ENCODE measurements around the gene COL4A2.

COL4A2 gene

DNA sequence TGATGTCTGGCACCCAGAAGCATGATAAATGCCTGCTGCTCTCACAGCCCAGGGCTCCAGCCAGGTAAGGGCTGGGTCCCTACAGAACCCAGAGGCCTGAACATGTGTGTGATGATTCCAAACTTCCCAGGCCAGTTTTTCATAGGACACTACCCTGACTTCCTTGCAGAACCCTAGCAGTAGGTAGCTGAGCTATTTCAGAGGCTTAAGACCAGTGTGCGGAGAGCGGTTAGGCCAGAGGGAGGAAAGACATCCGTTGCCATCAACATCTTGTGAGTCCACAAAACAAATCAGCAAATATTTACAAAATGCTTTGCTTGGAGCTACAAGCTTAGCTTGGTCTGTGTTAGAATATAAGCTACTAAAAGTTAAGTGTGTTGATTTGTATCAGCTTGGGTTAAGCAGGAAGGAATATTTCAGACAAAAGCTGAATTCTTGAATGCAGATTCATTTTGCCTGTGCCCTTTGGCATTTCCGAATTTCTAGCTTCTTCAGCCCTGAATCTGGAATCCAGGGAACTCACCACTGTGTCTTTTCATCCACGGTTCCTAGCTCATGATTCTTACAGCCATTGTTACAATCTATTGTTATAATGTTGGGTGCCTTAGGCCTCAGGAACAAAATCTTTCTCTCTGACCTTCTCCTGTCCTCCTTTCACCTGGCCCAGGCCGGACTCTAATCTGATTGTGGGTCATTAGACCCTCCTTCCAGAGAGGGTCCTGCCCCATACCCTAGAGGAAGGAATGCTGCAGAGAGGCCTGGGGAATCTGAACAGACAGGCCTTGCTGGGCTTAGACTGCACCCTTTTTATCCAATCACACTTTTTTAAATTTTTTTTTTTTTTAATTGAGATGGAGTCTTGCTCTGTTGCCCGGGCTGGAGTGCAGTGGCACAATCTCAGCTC, 242.1 kb downstream of the COL4A2 start:
- Histone ChIP-seq H3K9ac (ENCODE audit: low read length) (no peak overlapping the region), H3K4me1 (ENCODE audit: low read length) (no peaks in the 10 kb centered on the region), H3K4me3 (ENCODE audit: low read length) (no peak overlapping the region), H2AFZ (ENCODE audit: low read length) (no peak overlapping the region), H3F3A (ENCODE audit: insufficient read depth, low read length) (no peaks in the 10 kb centered on the region), H4K20me1 (ENCODE audit: insufficient read depth, low read length) (no peaks in the 10 kb centered on the region), H3K27ac (ENCODE audit: low read length) (no peak overlapping the region), H3K36me3 (replicated peaks; ENCODE audit: insufficient read depth, low read length) (no peaks in the 10 kb centered on the region), H3K79me2 (ENCODE audit: low read length) (no peaks in the 10 kb centered on the region), H3K9me3 (replicated peaks; ENCODE audit: insufficient read depth, low read length) (no peaks in the 10 kb centered on the region), H3K27me3 (replicated peaks; ENCODE audit: insufficient read depth, low read length) (no peaks in the 10 kb centered on the region), H3K4me2 (ENCODE audit: low read depth, low read length) (no peak overlapping the region), H3K9me2 (replicated peaks; ENCODE audit: insufficient read depth, low read length) (no peaks in the 10 kb centered on the region)
- TF ChIP-seq EZH2 (optimal IDR thresholded peaks at IDR 0.05; ENCODE audit: low read depth, low read length) (no peak), EZH2phosphoT487 (IDR thresholded peaks at IDR 0.05; ENCODE audit: low read length) (no peak)
- TF ChIP-seq, protein P1, sequence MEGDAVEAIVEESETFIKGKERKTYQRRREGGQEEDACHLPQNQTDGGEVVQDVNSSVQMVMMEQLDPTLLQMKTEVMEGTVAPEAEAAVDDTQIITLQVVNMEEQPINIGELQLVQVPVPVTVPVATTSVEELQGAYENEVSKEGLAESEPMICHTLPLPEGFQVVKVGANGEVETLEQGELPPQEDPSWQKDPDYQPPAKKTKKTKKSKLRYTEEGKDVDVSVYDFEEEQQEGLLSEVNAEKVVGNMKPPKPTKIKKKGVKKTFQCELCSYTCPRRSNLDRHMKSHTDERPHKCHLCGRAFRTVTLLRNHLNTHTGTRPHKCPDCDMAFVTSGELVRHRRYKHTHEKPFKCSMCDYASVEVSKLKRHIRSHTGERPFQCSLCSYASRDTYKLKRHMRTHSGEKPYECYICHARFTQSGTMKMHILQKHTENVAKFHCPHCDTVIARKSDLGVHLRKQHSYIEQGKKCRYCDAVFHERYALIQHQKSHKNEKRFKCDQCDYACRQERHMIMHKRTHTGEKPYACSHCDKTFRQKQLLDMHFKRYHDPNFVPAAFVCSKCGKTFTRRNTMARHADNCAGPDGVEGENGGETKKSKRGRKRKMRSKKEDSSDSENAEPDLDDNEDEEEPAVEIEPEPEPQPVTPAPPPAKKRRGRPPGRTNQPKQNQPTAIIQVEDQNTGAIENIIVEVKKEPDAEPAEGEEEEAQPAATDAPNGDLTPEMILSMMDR (IDR thresholded peaks at IDR 0.05; ENCODE audit: low read length), result no peak
- DNase-seq, result no peak

GRCh38 chr13:110549795-110550160, 242.7 kb downstream of the COL4A2 start:
- Histone ChIP-seq H3K4me3 (ENCODE audit: low read length) (no peak overlapping the region), H3K9ac (ENCODE audit: low read length) (no peak overlapping the region), H3K9me2 (replicated peaks; ENCODE audit: insufficient read depth, low read length) (no peaks in the 10 kb centered on the region), H3K27me3 (replicated peaks; ENCODE audit: insufficient read depth, low read length) (no peaks in the 10 kb centered on the region), H3K9me3 (replicated peaks; ENCODE audit: insufficient read depth, low read length) (no peaks in the 10 kb centered on the region), H3K4me1 (ENCODE audit: low read length) (no peaks in the 10 kb centered on the region), H2AFZ (ENCODE audit: low read length) (no peak overlapping the region), H3F3A (ENCODE audit: insufficient read depth, low read length) (no peaks in the 10 kb centered on the region), H3K36me3 (replicated peaks; ENCODE audit: insufficient read depth, low read length) (no peaks in the 10 kb centered on the region), H4K20me1 (ENCODE audit: insufficient read depth, low read length) (no peaks in the 10 kb centered on the region), H3K27ac (ENCODE audit: low read length) (no peak overlapping the region), H3K4me2 (ENCODE audit: low read depth, low read length) (no peak overlapping the region), H3K79me2 (ENCODE audit: low read length) (no peaks in the 10 kb centered on the region)
- TF ChIP-seq EZH2 (optimal IDR thresholded peaks at IDR 0.05; ENCODE audit: low read depth, low read length), result no peak
- TF ChIP-seq, protein P1 (IDR thresholded peaks at IDR 0.05; ENCODE audit: low read length), result no peak
- no peak for TF ChIP-seq EZH2phosphoT487 (IDR thresholded peaks at IDR 0.05; ENCODE audit: low read length)
- no peak for DNase-seq

DNA sequence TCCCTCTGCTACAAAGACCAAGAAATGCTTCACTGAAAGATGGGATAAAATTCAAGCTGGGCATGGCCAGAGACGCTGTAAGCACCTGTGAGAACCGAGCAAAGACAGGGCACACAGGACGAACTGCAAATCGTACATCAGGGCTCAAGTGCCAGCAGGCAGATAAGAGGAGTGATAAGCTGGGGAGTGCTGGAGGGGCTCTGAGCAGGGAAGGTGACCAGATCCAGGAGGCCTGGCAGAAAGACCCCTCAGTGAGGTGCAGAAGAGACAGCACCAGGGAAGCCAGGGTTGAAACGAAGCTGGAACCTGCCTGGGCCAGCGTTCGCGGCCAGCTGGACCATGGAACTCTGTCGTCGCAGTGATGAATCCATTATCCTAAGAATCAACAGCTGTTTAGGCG, 244.2 kb downstream of the COL4A2 start:
- no peaks in the 10 kb centered on the region for H3K9me2 ChIP-seq (replicated peaks; ENCODE audit: insufficient read depth, low read length)
- H3K36me3 ChIP-seq (replicated peaks; ENCODE audit: insufficient read depth, low read length), result no peaks in the 10 kb centered on the region
- no peak for DNase-seq
- H3K27ac ChIP-seq (ENCODE audit: low read length), result no peak overlapping the region
- no peak overlapping the region for H2AFZ ChIP-seq (ENCODE audit: low read length)
- peaks cover 2% of the 10 kb centered on the region; the same call in 1 of the 2 replicates for H3F3A ChIP-seq (ENCODE audit: insufficient read depth, low read length)
- no peaks in the 10 kb centered on the region for H3K9me3 ChIP-seq (replicated peaks; ENCODE audit: insufficient read depth, low read length)
- H3K4me2 ChIP-seq (ENCODE audit: low read depth, low read length), result no peak overlapping the region
- TF ChIP-seq, protein P1 (IDR thresholded peaks at IDR 0.05; ENCODE audit: low read length), result no peak
- TF ChIP-seq EZH2phosphoT487 (IDR thresholded peaks at IDR 0.05; ENCODE audit: low read length) (no peak), EZH2 (optimal IDR thresholded peaks at IDR 0.05; ENCODE audit: low read depth, low read length) (no peak)
- H3K4me1 ChIP-seq (ENCODE audit: low read length), result peaks cover 12% of the 10 kb centered on the region
- no peak overlapping the region for H3K9ac ChIP-seq (ENCODE audit: low read length)
- no peaks in the 10 kb centered on the region for H3K79me2 ChIP-seq (ENCODE audit: low read length)
- H3K27me3 ChIP-seq (replicated peaks; ENCODE audit: insufficient read depth, low read length), result no peaks in the 10 kb centered on the region
- no peak overlapping the region for H3K4me3 ChIP-seq (ENCODE audit: low read length)
- H4K20me1 ChIP-seq (ENCODE audit: insufficient read depth, low read length), result no peaks in the 10 kb centered on the region

Measured in MM.1S (cell line).